Inflammatory macrophage treated with lipopolysaccharide for 4 hours (primary cell): ENCODE measurements around the gene C1QTNF8.

ENCODE experiments used
- DNase-seq: peaks from one replicate; pipeline ENCODE4 v3.0.0-alpha.2; 2020

The C1QTNF8 gene

DNA sequence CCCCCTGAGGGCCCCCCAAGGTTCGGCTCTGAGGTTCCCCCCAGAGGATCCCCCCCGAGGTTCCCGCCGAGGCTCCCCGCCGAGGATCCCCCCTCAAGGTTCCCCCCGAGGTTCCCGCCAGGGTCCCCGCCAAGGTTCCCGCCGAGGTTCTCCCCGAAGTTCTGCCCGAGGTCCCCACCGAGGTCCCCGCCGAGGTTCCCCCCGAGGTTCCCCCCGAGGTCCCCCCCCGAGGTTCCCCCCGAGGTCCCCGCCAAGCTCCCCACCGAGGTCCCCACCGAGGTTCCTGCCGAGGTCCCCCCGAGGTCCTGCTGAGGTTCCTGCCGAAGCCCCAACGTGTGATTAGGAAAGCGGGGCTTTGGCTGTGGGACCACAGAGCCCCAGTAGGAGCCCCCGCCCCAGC, 55.7 kb downstream of the C1QTNF8 start:
- DNase-seq, result no peak

DNA sequence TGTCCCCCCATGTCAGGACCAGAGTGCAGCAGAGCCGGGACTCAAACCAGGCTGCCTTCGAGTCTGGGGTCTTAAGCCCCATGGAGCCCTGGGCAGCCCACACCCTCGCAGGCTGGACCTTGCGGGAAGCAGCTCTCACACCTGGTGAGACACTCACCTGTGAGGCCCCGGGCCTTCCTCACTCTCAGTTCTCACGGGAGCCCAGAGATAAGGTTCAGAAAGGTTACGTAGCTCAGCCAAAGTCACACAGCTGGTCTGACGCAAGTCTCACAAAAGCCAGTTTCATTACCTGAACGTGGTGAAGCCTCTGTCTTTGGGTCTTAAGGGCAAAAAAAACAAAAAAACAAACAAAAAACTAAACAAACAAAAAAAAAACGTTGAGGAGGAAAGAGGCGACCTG, 56.3 kb downstream of the C1QTNF8 start:
- DNase-seq, result no peak

DNA sequence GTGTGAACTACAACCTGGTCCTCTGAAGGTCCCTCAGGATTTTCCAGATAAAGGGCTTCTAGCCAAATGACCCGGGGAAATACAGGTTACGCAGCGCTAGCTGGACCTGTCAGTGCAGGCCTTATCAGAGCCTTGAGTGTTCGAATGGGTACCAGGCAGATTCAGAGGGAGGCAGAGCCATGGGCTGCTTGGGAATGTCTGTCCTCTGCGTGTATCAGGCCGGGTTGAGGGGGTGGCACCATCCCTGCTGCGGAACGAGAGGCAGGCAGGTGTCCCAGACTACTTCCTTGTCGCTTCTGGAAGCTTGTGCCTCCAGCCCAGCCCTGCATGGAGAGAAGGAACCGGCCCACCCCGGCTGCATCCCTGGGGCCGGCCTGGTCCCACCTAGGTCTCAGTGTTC, 57.1 kb downstream of the C1QTNF8 start:
- DNase-seq, result no peak
